Measurements from ENCODE around the gene ANO4.

DNA sequence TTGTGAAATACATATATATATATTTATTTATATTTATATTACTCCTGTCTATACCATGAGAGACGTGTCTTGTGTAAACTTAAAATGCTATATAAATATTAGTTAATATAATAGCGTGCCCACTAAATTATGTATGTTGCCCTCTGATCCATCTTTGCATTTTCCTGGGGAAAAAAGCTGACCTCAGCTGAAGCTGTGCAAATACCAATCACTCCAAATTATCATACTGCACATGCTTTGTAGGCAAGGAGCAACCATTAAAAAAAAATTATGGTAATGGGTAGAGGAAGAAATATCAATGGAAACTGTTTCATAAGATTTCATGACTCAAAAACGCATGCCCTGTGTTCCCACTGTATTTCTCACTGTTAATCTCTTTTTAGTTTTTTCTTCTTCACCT is 179.8 kb downstream of the ANO4 start:
- TF ChIP-seq HOXA7 (CRISPR knock-in tag; IDR thresholded peaks at IDR 0.05; ENCODE audit: borderline replicate concordance) (no peak), ZNF146 (tag by site-specific recombination; IDR thresholded peaks at IDR 0.05) (no peak), ZNF24 (tag by site-specific recombination; IDR thresholded peaks at IDR 0.05) (no peak), ZBTB21 (tag by site-specific recombination; IDR thresholded peaks at IDR 0.05) (no peak)
- TF ChIP-seq, protein P1, sequence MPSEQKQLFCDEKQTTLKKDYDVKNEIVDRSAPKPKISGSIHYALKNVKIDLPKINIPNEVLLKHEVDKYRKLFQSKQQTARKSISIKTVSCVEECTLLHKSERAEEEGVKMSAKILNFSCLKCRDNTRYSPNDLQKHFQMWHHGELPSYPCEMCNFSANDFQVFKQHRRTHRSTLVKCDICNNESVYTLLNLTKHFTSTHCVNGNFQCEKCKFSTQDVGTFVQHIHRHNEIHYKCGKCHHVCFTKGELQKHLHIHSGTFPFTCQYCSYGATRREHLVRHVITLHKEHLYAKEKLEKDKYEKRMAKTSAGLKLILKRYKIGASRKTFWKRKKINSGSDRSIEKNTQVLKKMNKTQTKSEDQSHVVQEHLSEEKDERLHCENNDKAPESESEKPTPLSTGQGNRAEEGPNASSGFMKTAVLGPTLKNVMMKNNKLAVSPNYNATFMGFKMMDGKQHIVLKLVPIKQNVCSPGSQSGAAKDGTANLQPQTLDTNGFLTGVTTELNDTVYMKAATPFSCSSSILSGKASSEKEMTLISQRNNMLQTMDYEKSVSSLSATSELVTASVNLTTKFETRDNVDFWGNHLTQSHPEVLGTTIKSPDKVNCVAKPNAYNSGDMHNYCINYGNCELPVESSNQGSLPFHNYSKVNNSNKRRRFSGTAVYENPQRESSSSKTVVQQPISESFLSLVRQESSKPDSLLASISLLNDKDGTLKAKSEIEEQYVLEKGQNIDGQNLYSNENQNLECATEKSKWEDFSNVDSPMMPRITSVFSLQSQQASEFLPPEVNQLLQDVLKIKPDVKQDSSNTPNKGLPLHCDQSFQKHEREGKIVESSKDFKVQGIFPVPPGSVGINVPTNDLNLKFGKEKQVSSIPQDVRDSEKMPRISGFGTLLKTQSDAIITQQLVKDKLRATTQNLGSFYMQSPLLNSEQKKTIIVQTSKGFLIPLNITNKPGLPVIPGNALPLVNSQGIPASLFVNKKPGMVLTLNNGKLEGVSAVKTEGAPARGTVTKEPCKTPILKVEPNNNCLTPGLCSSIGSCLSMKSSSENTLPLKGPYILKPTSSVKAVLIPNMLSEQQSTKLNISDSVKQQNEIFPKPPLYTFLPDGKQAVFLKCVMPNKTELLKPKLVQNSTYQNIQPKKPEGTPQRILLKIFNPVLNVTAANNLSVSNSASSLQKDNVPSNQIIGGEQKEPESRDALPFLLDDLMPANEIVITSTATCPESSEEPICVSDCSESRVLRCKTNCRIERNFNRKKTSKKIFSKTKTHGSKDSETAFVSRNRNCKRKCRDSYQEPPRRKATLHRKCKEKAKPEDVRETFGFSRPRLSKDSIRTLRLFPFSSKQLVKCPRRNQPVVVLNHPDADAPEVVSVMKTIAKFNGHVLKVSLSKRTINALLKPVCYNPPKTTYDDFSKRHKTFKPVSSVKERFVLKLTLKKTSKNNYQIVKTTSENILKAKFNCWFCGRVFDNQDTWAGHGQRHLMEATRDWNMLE (tag by site-specific recombination; conservative IDR thresholded peaks at IDR 0.05; ENCODE audit: low read depth) = no peak
- TF ChIP-seq, protein P2, sequence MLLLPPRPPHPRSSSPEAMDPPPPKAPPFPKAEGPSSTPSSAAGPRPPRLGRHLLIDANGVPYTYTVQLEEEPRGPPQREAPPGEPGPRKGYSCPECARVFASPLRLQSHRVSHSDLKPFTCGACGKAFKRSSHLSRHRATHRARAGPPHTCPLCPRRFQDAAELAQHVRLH (tag by site-specific recombination; IDR thresholded peaks at IDR 0.05) = no peak
- TF ChIP-seq, protein P3, sequence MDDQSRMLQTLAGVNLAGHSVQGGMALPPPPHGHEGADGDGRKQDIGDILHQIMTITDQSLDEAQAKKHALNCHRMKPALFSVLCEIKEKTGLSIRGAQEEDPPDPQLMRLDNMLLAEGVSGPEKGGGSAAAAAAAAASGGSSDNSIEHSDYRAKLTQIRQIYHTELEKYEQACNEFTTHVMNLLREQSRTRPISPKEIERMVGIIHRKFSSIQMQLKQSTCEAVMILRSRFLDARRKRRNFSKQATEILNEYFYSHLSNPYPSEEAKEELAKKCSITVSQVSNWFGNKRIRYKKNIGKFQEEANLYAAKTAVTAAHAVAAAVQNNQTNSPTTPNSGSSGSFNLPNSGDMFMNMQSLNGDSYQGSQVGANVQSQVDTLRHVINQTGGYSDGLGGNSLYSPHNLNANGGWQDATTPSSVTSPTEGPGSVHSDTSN (CRISPR knock-in tag; IDR thresholded peaks at IDR 0.05) = no peak
- TF ChIP-seq, protein P4, sequence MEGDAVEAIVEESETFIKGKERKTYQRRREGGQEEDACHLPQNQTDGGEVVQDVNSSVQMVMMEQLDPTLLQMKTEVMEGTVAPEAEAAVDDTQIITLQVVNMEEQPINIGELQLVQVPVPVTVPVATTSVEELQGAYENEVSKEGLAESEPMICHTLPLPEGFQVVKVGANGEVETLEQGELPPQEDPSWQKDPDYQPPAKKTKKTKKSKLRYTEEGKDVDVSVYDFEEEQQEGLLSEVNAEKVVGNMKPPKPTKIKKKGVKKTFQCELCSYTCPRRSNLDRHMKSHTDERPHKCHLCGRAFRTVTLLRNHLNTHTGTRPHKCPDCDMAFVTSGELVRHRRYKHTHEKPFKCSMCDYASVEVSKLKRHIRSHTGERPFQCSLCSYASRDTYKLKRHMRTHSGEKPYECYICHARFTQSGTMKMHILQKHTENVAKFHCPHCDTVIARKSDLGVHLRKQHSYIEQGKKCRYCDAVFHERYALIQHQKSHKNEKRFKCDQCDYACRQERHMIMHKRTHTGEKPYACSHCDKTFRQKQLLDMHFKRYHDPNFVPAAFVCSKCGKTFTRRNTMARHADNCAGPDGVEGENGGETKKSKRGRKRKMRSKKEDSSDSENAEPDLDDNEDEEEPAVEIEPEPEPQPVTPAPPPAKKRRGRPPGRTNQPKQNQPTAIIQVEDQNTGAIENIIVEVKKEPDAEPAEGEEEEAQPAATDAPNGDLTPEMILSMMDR (tag by site-specific recombination; IDR thresholded peaks at IDR 0.05) = no peak
- TF ChIP-seq, protein P5, sequence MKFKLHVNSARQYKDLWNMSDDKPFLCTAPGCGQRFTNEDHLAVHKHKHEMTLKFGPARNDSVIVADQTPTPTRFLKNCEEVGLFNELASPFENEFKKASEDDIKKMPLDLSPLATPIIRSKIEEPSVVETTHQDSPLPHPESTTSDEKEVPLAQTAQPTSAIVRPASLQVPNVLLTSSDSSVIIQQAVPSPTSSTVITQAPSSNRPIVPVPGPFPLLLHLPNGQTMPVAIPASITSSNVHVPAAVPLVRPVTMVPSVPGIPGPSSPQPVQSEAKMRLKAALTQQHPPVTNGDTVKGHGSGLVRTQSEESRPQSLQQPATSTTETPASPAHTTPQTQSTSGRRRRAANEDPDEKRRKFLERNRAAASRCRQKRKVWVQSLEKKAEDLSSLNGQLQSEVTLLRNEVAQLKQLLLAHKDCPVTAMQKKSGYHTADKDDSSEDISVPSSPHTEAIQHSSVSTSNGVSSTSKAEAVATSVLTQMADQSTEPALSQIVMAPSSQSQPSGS (tag by site-specific recombination; IDR thresholded peaks at IDR 0.05; ENCODE audit: low read depth) = no peak
- TF ChIP-seq, protein P6, sequence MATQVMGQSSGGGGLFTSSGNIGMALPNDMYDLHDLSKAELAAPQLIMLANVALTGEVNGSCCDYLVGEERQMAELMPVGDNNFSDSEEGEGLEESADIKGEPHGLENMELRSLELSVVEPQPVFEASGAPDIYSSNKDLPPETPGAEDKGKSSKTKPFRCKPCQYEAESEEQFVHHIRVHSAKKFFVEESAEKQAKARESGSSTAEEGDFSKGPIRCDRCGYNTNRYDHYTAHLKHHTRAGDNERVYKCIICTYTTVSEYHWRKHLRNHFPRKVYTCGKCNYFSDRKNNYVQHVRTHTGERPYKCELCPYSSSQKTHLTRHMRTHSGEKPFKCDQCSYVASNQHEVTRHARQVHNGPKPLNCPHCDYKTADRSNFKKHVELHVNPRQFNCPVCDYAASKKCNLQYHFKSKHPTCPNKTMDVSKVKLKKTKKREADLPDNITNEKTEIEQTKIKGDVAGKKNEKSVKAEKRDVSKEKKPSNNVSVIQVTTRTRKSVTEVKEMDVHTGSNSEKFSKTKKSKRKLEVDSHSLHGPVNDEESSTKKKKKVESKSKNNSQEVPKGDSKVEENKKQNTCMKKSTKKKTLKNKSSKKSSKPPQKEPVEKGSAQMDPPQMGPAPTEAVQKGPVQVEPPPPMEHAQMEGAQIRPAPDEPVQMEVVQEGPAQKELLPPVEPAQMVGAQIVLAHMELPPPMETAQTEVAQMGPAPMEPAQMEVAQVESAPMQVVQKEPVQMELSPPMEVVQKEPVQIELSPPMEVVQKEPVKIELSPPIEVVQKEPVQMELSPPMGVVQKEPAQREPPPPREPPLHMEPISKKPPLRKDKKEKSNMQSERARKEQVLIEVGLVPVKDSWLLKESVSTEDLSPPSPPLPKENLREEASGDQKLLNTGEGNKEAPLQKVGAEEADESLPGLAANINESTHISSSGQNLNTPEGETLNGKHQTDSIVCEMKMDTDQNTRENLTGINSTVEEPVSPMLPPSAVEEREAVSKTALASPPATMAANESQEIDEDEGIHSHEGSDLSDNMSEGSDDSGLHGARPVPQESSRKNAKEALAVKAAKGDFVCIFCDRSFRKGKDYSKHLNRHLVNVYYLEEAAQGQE (tag by site-specific recombination; IDR thresholded peaks at IDR 0.05) = no peak
- TF ChIP-seq, protein P7, sequence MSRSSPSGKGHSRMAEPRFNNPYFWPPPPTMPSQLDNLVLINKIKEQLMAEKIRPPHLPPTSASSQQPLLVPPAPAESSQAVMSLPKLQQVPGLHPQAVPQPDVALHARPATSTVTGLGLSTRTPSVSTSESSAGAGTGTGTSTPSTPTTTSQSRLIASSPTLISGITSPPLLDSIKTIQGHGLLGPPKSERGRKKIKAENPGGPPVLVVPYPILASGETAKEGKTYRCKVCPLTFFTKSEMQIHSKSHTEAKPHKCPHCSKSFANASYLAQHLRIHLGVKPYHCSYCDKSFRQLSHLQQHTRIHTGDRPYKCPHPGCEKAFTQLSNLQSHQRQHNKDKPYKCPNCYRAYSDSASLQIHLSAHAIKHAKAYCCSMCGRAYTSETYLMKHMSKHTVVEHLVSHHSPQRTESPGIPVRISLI (tag by site-specific recombination; IDR thresholded peaks at IDR 0.05) = no peak

All from HEK293 (cell line).